Neutrophil (primary cell): ENCODE measurements around the gene GZMM.

Source experiments
- H3K27ac ChIP-seq: fragments of 200-600 bp; sonication (generic); 2 replicates; pipeline ENCODE4 v1.5.1; 2016; ENCODE audit warnings: mild to moderate bottlenecking, moderate library complexity
- H3K27me3 ChIP-seq: fragments of 200-600 bp; sonication (generic); 2 replicates; pipeline ENCODE4 v1.6.0; 2016; ENCODE audit warnings: mild to moderate bottlenecking
- H3K36me3 ChIP-seq: fragments of 200-600 bp; sonication (generic); 2 replicates; pipeline ENCODE4 v1.5.1; 2017
- H3K4me1 ChIP-seq, 2 experiments: fragments of 200-600 bp in 1 of 2; sonication (generic) in 1 of 2; 1 replicate in 1 of 2; 2 replicates in 1 of 2; pipeline versions ENCODE4 v1.5.1 to v1.6.1; 2013 to 2016; ENCODE audit warnings: low read depth in 1 of 2, low read length in 1 of 2, mild to moderate bottlenecking in 1 of 2, moderate library complexity in 1 of 2; ENCODE audit not compliant: control insufficient read depth in 1 of 2, insufficient read depth in 1 of 2
- H3K4me3 ChIP-seq, 2 experiments: fragments of 200-600 bp in 1 of 2; sonication (generic) in 1 of 2; 1 replicate in 1 of 2; 2 replicates in 1 of 2; pipeline ENCODE4 v1.5.1; 2013 to 2016; ENCODE audit warnings: low read depth in 1 of 2, low read length in 1 of 2, mild to moderate bottlenecking in 1 of 2, moderate library complexity in 1 of 2
- H3K9me3 ChIP-seq: fragments of 200-600 bp; sonication (generic); 2 replicates; pipeline ENCODE4 v1.5.1; 2016
- CTCF ChIP-seq: fragments of 200-600 bp; sonication (generic); IDR thresholded peaks from 2 replicates; pipeline ENCODE4 v1.5.1; 2016; ENCODE audit warnings: antibody characterized with exemption

GZMM gene

GRCh38 chr19:574658-575526 lies 31.0 kb downstream of the GZMM start:
- Histone ChIP-seq H3K4me1 (peaks cover 37 to 40% of the 10 kb centered on the region in 2 experiments), H3K9me3 (no peaks in the 10 kb centered on the region), H3K27me3 (no peaks in the 10 kb centered on the region), H3K27ac (peak overlapping the region; percentile 10), H3K4me3 (no peak overlapping the region), H3K36me3 (peaks cover 27% of the 10 kb centered on the region)
- no peak for TF ChIP-seq CTCF

- peak overlapping the region; percentile 25 for H3K27ac ChIP-seq
- no peak for TF ChIP-seq CTCF
- peaks cover 31 to 35% of the 10 kb centered on the region in 2 experiments for H3K4me1 ChIP-seq
- no peaks in the 10 kb centered on the region for H3K9me3 ChIP-seq
- peaks cover 36% of the 10 kb centered on the region for H3K36me3 ChIP-seq
- H3K27me3 ChIP-seq: no peaks in the 10 kb centered on the region
- H3K4me3 ChIP-seq: no peak overlapping the region
Observed at GRCh38 chr19:575527-576506, 32.0 kb downstream of the GZMM start.

- Histone ChIP-seq H3K9me3 (no peaks in the 10 kb centered on the region), H3K27me3 (no peaks in the 10 kb centered on the region), H3K36me3 (peaks cover 47% of the 10 kb centered on the region), H3K4me3 (no peak overlapping the region), H3K27ac (no peak overlapping the region), H3K4me1 (peaks cover 20 to 27% of the 10 kb centered on the region in 2 experiments)
- no peak for TF ChIP-seq CTCF
Observed at GRCh38 chr19:576768-577438, 33.0 kb downstream of the GZMM start.

GRCh38 chr19:577439-578392 lies 33.9 kb downstream of the GZMM start:
- Histone ChIP-seq H3K4me3 (no peak overlapping the region), H3K36me3 (peaks cover 55% of the 10 kb centered on the region)

More at GRCh38 chr19:577439-578392, 33.9 kb downstream of the GZMM start:
- TF ChIP-seq CTCF: no peak
- Histone ChIP-seq H3K27ac (no peak overlapping the region), H3K4me1 (peaks cover 20 to 27% of the 10 kb centered on the region in 2 experiments), H3K9me3 (no peaks in the 10 kb centered on the region), H3K27me3 (no peaks in the 10 kb centered on the region)
